Body of pancreas (tissue), 4 donors: Measurements from ENCODE around the gene SUPT3H. TPM values are rescaled to one million over a fixed set of nuclear protein-coding genes. Genes with fewer than 3 reads are reported as not detected.

Experiments
- ATAC-seq: fragments of 150-250 bp; one replicate; pipeline ENCODE4 v1.9.1; 2016
- DNase-seq, 4 donors: peaks; one replicate each; pipeline ENCODE4 v3.0.0-alpha.2; 2019
- H3K27ac ChIP-seq, 4 donors: fragments of 200-600 bp; sonication (generic); 1 replicate in 3 of 4; 2 replicates in 1 of 4; pipeline versions ENCODE4 v1.5.1 to v1.6.1; 2016 to 2019; ENCODE audit warnings: mild to moderate bottlenecking in 1 of 4, mixed read lengths in 1 of 4, moderate library complexity in 1 of 4
- H3K27me3 ChIP-seq, 2 donors: fragments of 200-600 bp; sonication (generic); one replicate each; pipeline ENCODE4 v1.6.0; 2016; ENCODE audit warnings: mild to moderate bottlenecking in 1 of 2
- H3K36me3 ChIP-seq, 2 donors: fragments of 200-600 bp; sonication (generic); replicated peaks in 1 of 2; 2 replicates each; pipeline ENCODE4 v1.5.1; 2016; ENCODE audit warnings: low read depth in 2 of 2; ENCODE audit not compliant: insufficient read depth in 1 of 2
- H3K4me1 ChIP-seq: fragments of 200-600 bp; sonication (generic); one replicate; pipeline ENCODE4 v1.6.0; 2016
- H3K4me3 ChIP-seq, 2 donors: fragments of 200-600 bp; sonication (generic); 1 replicate in 1 of 2; 2 replicates in 1 of 2; pipeline ENCODE4 v1.5.1; 2016 to 2019
- H3K9me3 ChIP-seq, 3 donors: fragments of 200-600 bp; sonication (generic); 1 replicate in 2 of 3; 2 replicates in 1 of 3; pipeline ENCODE4 v1.5.1; 2016
- CTCF ChIP-seq, 7 experiments: fragments of 450-650 bp in 4 of 7; fragments of 200-600 bp in 3 of 7; sonication (generic) in 3 of 7; IDR thresholded peaks; one replicate each; pipeline ENCODE4 v1.5.1; 2016 to 2019; ENCODE audit warnings: antibody characterized with exemption in 7 of 7
- POLR2A ChIP-seq, 3 donors: fragments of 450-650 bp; IDR thresholded peaks; one replicate each; pipeline ENCODE4 v1.6.1; 2016; ENCODE audit warnings: antibody characterized with exemption in 3 of 3, mild to moderate bottlenecking in 2 of 3
- WGBS, 2 donors: methylation state at CpG; one replicate each; pipeline ENCODE4 v1.1.5; 2017; 5-methylcytosine and 5-hydroxymethylcytosine counted together
- intact Hi-C: fragments of 100-400 bp; cut with DNase I; formaldehyde crosslinking; loops from one replicate; pipeline ENCODE4 v1.15.1; 2023
- total RNA-seq, 2 donors: library from RNA; depleted of rRNA; stranded (reverse); fragments of >200 nt; gene quantifications; one replicate each; pipeline ENCODE4 v1.1.0, GENCODE V29; 2016

SUPT3H gene
- total RNA-seq, 2 donors from 2014 or later, result 4.9 to 6.7 TPM

GRCh38 chr6:45057711-45058110, 320.0 kb downstream of the SUPT3H start:
- no peak for ATAC-seq
- TF ChIP-seq CTCF (IDR thresholded peaks at IDR 0.05) (no peak), POLR2A (IDR thresholded peaks at IDR 0.05) (no peak)
- Histone ChIP-seq H3K4me1 (no peaks in the 10 kb centered on the region), H3K27ac (no peak overlapping the region), H3K9me3 (no peaks in the 10 kb centered on the region), H3K4me3 (no peak overlapping the region), H3K27me3 (no peaks in the 10 kb centered on the region), H3K36me3 (no peaks in the 10 kb centered on the region)
- DNase-seq, result no peak
- 22 to 32% methylated on average over 3 of the region's 3 CpGs for WGBS, 2 donors
- intact Hi-C loops, result no loop called here

DNA sequence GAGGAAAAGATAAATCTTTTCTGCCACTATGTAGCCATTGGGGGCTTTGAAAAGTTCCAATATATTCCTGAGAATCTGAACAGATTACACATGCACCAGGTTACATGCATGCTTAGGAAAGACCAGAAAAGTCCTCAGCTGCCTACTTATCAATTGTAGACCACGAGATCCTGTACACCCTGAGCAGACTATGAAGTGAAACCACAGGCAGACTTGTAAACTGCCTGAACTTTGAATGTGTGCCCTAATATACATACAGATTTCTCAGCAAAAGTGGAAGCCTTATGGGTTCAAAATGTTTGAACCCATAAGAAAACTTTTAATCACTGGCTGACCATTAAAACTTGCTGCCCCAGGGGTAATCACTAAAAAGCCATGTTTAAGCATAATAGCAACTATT, 323.1 kb downstream of the SUPT3H start:
- 55 to 92% methylated on average over 1 of the region's 1 CpG for WGBS, 2 donors
- Histone ChIP-seq H3K27ac (no peak overlapping the region), H3K36me3 (no peaks in the 10 kb centered on the region), H3K27me3 (no peaks in the 10 kb centered on the region), H3K9me3 (no peaks in the 10 kb centered on the region), H3K4me3 (no peak overlapping the region), H3K4me1 (no peaks in the 10 kb centered on the region)
- intact Hi-C loops, result no loop called here
- DNase-seq (no peak), ATAC-seq (no peak)
- no peak for TF ChIP-seq POLR2A (IDR thresholded peaks at IDR 0.05)

DNA sequence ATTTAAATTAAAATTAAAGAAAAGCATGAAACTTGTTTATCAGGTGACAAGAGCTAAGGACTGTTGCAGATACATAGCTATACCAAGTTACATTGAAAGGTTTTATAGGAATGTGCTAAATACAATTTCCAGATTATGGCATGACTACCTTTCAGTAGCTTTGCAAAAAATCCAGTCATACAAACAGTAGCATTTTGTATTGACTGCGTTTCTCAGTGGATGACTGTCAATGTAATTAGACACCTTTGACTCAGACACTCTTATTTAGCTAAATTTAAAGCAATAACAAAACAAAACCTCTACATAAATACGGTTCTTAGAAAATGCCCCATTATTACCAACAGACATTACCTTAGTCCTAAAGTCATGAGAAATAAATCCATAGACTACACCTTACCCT, 325.4 kb downstream of the SUPT3H start:
- no peak for ATAC-seq
- Histone ChIP-seq H3K4me3 (no peak overlapping the region), H3K36me3 (no peaks in the 10 kb centered on the region), H3K27me3 (no peaks in the 10 kb centered on the region), H3K4me1 (no peaks in the 10 kb centered on the region), H3K27ac (no peak overlapping the region), H3K9me3 (no peaks in the 10 kb centered on the region)
- intact Hi-C loops, result no loop called here
- DNase-seq, result no peak
- TF ChIP-seq CTCF (IDR thresholded peaks at IDR 0.05), result no peak
- no peak for TF ChIP-seq POLR2A (IDR thresholded peaks at IDR 0.05)
- 84 to 86% methylated on average over 2 of the region's 2 CpGs for WGBS, 2 donors

- intact Hi-C loops, result no loop called here
- Histone ChIP-seq H3K4me3 (no peak overlapping the region), H3K27me3 (no peaks in the 10 kb centered on the region), H3K36me3 (no peaks in the 10 kb centered on the region), H3K9me3 (no peaks in the 10 kb centered on the region), H3K4me1 (peaks cover 18% of the 10 kb centered on the region), H3K27ac (no peak overlapping the region)
- TF ChIP-seq CTCF (IDR thresholded peaks at IDR 0.05) (no peak), POLR2A (IDR thresholded peaks at IDR 0.05) (no peak)
- 89 to 91% methylated on average over 5 of the region's 5 CpGs for WGBS, 2 donors
- ATAC-seq (no peak), DNase-seq (no peak)
Observed at GRCh38 chr6:45049188-45049843, 328.4 kb downstream of the SUPT3H start.

- intact Hi-C loops, result no loop called here
- ATAC-seq, result no peak
- no peak overlapping the region for H3K4me3 ChIP-seq
- no peak overlapping the region for H3K27ac ChIP-seq
- DNase-seq, result no peak
- H3K9me3 ChIP-seq, result no peaks in the 10 kb centered on the region
- H3K4me1 ChIP-seq, result peaks cover 25% of the 10 kb centered on the region
- no peaks in the 10 kb centered on the region for H3K36me3 ChIP-seq
- 85 to 87% methylated on average over 1 of the region's 1 CpG for WGBS, 2 donors
- H3K27me3 ChIP-seq, result no peaks in the 10 kb centered on the region
- TF ChIP-seq CTCF (IDR thresholded peaks at IDR 0.05) (no peak), POLR2A (IDR thresholded peaks at IDR 0.05) (no peak)
Observed at GRCh38 chr6:45047573-45047972, 330.2 kb downstream of the SUPT3H start.
